Measurements from ENCODE around the gene PRDM8.
"Not testable (repeated sequence)": the region's sequence is repeated elsewhere in the genome, so short reads cannot be mapped to it uniquely, and the experiment has no call there.

The PRDM8 gene

DNA sequence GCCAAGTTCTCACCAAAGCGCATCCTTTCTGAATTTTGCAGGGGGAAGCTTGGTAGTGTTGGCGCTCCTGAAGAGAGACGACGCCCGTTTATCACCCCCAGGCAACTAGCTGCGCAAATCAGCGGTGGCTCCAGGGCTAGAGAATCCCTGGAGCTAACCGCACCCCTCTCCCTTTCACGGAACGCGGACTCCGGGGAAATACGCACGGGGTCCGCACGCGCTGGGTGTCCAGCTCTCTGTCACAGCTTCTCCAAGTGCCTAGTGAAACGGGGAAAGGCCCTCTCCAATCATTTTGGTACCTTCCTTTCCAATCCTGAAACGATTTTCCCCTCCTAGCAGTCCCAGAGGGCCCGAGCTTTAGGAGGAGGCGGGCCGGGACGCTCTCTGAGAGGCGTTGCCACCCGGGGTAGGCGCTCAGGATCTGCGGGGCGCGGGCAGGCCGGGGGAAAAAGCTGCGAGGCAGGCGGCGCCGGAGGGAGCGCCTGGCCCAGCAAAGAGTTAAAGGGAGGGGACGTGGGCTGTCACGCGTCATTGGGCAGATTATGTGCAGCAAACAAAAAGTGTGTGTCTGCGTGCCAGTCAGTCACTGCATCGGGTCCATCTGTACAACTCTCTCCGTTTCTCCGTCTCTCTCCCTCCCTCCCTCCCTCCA is at the start of gene PRDM8:
Gene PRDM8, plus strand, starts transcription at position 582 of the 652 bp plus-strand sequence. CDS start 2,578 bp downstream, outside the sequence.
- DNase-seq (ENCODE audit: low read depth in 3 of 3), result peak in 1 of 3 experiments; percentile 42

DNA sequence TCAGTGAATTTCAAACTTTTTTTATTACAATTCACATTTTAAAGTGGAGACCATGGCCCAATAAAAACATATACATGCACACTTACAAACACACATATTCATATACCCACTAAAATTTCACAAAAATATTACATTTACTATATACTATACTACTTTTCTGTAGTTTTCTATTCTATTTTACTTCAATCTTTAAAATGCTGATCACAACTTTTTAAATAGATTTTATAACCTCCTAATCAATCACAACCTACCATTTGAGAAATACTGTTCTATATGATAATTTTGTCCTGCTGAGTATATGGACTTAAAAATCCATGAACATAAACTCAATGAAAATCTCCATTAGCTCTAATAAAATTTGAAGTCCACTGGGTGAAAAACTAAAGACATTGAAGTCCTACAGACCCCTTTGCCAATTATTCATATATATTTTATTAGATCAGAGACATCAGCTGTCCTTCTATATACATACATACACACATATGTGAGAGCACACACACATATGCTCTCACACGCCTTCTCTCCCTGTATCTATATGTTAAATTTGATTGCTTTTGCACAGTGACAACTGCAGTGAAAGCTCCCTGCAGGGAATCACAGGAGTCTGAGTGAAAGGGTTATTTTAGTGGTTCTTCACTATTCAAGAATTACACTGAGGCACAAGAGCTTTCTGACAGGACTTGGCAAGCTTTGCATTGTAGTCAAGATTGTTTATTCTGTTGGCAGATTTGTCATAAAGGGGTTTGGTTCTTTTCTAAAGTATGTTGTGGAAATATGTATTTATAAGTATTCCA is 46.7 kb upstream of the PRDM8 start:
- DNase-seq (ENCODE audit: low read depth in 3 of 3), result no peak

DNA sequence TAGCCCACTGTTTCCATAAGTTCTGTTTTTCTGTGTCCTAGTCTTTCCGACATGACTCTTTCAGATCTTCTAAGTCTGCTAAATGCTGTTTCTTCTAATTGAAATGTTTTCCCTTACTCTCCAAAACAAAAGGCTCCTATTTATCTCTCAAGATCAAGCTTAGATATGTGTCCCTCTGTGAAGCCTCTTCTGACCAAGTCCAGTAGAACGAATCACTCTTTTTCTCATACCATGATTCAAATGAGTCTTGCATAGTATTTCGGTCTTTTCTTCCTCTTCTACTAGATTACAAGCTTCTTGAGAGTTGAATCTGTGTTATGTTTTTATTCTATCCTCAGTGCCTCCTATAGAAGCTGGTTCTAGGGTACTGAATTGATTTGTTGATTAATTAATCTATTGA is 45.3 kb upstream of the PRDM8 start:
- no peak for DNase-seq (ENCODE audit: low read depth in 3 of 3)

DNA sequence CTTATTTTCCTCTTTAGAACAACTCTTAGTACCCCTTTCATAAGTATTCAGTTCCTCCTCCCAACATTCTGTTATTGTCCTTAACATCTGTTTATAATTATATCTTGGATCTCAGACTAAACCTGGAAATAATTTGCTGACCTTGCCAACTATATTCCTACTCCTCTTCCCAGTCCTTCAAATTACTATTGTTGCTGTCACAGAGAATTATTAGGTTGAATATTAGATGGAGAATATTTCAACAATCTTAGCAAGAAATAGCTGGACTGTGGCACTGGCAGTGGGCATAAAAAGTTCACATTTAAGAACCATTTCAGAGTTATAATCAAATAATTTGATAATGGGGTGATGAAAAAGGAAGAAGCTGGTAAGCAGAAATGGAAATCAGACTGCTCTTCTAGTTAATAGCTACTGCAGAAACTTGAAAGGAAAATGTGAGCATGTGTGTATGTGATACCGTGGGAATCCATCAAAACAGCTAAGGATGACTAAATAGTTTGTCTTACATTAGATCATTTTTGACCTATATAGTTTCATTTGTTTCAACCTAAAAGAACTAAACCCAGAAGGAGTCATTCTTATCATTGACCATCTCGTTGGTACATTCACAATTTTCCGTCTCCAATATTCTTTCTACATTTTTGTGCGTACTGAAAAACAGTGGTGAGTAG is 43.3 kb upstream of the PRDM8 start:
- no peak for DNase-seq (ENCODE audit: low read depth in 3 of 3)

DNA sequence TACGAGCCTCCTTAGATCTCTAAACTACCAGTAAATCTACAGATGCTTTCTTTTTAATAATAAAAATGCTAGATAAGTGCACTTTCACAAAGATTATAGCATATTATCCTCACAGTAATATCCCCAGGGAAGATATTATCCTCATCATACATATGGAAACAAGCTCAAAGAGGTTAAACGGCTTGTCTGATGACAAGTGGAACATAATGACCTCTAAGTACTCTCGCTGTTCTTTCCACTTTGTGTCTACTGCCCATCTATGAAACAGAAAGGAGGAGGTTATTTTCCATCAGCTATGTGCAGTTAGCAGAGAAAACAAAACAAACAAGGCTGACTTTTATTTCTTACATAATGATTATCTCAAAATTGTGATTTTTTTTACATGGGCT is 42.8 kb upstream of the PRDM8 start:
- no peak for DNase-seq (ENCODE audit: low read depth in 3 of 3)

DNA sequence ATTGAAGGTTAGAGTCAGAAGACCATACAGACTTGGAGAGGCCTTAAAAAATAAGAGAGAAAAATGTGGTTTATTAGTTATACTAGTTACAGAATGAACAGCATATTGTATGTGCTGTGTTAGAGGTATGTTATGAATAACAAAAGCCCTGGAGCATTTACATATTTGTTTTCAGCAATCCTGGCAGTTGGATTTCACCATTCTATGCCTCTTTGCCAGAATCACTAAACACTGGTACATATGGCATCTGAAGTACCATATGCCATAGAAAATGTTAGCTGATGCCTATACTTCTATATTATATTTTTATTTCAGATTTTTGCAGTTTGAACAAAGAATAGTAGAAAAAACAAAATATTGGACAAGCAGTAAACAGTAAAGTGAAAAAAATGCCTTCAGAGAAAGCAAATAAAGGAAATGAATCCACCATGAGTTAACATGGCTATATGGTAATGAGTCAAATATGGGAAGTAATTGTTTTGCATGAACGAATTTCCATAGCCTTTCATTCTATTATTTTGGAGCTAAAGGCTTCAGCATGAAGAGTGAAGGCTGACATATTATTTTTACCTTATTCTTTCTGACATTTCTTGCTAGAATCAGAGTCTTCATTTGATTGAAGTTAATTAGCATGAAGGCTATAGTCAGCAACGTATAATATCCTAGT is 41.9 kb upstream of the PRDM8 start:
- no peak for DNase-seq (ENCODE audit: low read depth in 3 of 3)

DNA sequence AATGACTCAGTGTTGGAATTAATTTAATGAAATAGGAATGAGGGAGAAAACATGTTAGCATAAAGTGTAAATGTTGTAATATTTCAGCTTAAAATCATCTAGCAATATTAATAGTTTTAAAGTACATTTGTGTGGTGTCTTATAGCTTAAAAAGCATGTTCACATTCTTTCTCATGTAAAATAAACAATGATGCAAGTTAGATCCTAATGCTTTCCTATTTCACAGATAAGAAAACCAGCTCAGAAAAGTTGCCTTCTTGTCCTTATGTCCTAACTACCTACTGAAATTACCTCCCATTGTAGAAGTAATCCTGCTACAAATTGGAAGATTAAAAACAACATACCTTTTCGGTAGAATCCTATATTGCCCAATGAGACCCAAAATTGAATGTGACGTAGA is 40.9 kb upstream of the PRDM8 start:
- no peak for DNase-seq (ENCODE audit: low read depth in 3 of 3)

DNA sequence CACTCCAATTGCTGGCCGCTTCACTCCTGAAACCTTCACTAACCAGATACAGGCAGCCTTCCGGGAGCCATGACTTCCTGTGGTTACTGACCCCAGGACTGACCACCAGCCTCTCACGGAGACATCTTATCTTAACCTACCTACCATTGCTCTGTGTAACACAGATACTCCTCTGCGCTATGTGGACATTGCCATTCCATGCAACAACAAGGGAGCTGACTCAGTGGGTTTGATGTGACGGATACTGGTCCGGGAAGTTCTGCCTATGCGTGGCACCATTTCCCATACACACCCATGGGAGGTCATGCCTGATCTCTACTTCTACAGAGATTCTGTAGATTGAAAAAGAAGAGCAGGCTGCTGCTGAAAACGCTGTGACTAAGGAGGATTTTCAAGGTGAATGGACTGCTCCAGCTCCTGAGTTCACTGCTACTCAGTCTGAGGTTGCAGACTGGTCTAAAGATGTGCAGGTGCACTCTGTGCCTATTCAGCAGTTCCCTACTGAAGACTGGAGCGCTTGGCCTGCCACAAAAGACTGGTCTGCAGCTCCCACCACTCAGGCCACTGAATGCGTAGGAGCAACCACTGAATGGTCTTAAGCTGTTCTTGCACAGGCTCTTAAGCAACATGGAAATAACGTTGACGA is 35.8 kb upstream of the PRDM8 start:
- no peak for DNase-seq (ENCODE audit: low read depth in 3 of 3)

DNA sequence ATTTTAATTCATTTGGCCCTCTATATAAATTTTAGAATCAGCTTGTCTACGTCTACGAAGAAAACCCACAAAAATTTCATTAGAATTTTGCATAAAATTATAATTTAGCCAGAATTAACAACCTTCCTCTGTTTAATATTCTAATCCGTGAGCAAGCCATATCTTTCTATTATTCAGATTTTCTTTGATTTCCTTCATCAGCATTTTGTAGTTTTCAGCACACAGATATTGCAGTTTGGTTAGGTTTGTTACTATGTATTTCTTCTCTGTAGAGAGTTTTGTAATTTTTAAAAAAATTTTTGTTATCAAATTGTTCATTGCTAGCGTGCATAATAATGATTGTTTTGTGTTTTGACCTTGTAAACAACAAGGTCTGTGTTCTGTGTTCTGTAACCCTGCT is 34.9 kb upstream of the PRDM8 start:
- DNase-seq (ENCODE audit: low read depth in 3 of 3), result no peak

DNA sequence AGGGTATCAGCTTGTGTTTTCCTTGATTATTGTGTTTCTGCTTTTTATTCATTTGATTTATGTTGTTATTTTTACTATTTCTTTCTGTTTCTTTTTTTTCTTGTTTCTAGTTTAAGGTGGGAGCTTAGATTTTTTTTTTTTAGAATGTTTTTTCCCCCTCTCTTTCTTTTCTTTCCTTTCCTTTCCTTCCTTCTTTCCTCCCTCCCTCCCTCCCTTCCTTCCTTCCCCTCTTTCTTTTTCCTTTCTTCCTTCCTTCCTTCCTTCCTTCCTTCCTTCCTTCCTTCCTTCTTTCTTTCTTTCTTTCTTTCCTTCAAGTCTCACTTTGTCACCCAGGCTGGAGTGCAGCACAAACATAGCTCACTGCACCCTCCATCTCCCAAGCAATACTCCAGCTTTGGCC is 31.4 kb upstream of the PRDM8 start:
- DNase-seq (ENCODE audit: low read depth in 3 of 3), result no peak

DNA sequence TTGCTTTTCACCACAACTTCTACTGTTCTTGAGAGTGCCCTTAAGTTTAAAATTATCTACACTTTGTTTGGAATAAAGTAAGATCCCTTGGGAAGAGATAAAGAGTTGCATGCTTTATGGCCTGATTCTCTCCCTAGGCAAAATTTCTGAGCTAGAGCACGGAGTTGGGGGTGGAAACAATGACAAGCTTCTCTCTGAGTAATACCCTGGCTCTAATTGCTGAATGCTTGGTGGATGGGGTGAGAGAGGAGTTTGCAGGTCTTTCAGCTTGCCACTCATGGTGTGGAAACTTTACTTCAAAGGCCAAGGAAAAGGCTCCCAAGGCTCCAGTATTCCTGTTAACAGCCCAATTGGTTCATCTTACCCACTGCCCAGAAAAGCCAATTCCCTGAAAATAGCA is 26.1 kb upstream of the PRDM8 start:
- no peak for DNase-seq (ENCODE audit: low read depth in 3 of 3)

DNA sequence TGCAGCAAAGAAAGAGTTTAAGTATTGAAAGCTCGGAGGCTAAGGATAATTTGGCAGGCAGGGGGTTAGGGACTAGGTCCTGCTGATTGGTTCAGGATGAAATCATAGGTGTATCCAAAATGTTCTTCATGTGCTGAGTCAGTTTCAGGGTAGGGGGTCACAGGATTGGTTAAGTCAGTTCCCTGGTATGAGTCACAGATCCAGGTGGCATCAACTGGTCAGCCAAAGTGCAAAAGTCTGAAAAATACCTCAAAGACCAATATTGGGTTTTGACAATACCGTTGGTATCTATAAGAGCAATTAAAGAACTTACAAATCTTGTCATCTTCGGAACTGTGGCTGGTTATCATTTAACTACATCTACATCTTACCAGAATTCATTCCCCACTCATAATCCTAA is 25.6 kb upstream of the PRDM8 start:
- DNase-seq (ENCODE audit: low read depth in 3 of 3), result no peak

DNA sequence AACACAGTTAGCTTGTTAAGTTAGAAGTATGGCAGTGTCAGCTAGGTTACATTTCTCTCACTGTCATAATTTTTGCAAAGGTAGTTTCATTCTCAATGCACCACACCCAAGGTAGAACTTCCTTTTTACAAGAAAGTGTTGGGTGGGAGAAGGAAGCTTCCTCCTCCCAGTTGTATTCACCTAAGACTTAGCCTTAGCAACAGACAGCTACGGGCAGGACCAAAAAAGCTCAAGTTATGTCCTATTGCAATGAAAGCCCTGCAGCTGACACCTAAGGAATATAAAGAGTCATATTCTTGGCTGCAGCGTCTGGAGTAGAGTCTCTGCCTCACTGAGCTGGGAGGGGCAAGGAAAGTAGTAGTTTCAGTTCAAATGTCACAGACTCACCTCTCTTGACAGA is 25.1 kb upstream of the PRDM8 start:
- DNase-seq (ENCODE audit: low read depth in 3 of 3), result peak in 1 of 3 experiments; percentile 18

DNA sequence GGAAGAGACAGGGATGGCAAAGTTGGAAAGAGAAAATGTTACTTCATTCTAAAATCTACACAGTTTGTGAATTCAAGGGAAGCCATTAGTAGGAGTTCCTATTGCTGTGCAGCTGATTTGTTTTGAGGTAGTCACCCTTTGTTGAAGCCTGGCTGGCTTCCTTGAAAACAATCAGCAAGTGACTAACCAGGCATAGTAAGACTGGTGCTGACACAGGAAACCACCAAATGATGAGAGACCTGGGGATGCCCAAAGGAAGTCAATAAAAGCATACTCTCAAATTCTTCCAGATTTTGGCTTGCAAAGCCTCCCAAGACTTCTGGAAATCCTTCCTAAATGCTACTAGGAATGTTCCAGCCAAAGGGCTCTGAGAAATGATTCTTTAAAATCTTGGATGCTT is 23.9 kb upstream of the PRDM8 start:
- DNase-seq (ENCODE audit: low read depth in 3 of 3), result peak in 2 of 3 experiments; percentile 18 to 40

DNA sequence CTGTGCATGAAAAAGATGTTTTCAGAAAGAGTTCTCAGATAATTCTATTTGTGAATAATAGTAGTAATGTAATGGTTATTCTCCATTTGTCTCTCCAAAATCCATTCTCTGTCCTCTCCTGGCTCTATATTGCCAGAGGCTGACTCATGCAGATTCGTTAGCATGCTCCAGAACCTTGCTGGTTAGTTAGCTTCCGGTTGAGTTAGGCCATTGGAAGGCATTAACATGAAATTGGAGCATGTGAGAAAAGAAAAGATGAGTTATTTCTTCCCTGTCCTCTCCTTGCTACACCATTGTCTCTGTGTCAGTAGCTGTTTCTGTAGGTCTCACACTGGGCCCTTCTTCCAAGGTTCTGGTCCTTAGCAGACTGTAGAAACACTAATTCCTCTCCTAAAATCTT is 23.5 kb upstream of the PRDM8 start:
- DNase-seq (ENCODE audit: low read depth in 3 of 3), result no peak

DNA sequence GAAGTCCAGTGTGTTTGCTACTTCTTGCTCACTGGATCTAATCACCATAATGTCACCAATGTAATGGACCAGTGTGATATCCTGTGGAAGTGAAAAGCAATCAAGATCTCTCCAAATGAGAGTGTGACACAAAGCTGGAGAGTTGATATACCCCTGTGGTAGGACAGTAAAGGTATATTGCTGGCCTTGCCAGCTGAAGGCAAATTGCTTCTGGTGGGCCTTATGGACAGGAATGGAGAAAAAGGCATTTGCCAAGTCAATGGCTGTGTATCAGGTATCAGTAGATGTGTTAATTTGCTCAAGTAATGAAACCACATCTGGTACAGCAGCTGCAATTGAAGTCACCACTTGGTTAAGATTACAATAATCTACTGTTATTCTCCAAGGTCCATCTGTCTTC is 19.5 kb upstream of the PRDM8 start:
- not testable (repeated sequence) for DNase-seq (ENCODE audit: low read depth in 3 of 3)

DNA sequence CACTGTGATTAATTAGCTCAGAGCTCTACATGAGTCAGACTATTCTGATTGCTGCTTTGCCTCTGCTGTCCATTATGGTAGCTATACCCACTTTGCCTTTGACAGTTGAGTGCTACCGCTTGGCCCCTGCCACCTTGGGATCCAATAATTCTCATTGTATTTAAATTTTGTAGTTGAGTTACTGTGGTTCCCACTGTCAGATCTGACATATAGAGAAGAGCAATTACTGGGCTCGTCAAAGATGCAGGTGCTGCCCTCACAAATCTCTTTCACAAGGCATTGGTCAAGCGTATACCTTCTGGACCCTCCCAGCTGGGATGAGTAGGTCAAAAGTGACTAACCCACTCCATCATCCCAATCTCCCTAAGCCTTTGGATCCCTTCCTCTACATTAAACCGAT is 18.3 kb upstream of the PRDM8 start:
- DNase-seq (ENCODE audit: low read depth in 3 of 3), result no peak

DNA sequence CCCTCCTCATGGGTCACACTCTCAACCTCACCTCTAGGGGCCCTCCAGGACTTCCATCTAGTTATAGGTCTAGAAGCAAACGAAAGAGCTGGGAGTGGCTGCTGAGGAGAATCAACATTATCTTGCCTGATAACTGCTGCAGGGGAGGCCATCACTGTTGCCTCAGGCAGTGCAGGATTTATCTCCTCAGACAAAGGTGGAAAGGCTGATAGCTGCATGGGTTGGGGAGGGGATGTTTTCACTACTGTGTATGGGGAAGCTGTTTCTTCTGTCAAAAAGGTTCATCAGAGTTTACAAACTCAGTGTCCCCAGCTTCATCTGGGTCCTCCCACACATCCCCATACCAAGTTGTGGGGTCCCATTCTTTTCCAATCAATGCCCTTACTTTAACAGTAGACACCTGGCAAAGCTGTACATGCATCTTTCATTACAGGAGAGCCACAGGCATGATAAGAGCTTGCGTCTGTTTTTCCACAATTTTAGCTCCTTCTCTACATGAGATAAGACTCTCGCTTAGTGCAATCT is 17.6 kb upstream of the PRDM8 start:
- DNase-seq (ENCODE audit: low read depth in 3 of 3), result no peak

DNA sequence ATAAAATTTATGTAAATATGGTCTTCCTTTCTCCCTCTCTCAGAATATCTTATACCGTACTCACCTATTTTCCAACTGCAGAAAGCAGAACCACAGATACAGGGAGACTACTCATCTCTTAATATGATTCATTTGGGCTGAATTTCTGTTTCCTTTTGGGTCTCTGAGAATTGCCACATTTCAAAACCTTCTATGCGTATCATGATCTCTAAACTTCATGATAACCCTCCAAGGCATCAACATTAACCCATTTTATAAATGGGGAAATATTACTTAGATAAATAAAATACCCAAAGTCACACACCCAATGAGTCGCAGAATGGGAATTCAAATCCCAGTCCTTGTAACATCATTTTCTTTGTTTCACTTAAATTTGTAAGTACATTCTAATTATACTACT is 16.6 kb upstream of the PRDM8 start:
- DNase-seq (ENCODE audit: low read depth in 3 of 3), result no peak

DNA sequence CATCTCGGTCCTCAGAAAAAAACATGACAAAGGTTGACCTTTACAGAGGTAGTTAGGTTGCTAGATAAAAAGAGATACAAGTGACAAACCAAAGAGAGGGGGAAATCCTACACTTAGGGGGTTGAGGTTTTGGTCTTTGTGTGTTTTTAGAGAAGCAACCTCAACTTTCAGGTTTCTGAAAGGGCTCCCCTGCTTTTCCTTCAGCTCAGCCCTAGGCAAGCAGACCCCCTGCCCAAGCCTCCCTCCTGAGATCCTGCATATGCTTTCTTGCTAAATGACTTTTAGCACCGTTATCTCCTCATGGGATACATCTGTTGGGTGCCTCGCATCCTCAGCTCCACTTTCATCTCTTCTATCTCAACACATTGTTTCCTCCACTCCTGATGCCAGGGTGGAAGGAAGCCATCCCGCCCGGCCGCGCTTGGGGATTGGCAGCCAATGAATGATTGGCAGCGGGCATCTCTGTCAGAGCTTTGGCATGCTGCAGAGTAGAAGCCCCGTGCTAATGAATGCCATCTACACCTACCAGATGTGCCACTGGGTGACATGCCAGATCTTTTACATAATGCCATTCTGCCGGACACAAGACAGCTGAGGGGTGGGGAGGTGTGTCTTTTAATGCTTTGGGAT is 15.0 kb upstream of the PRDM8 start:
- no peak for DNase-seq (ENCODE audit: low read depth in 3 of 3)
